Left forelimb (tissue), 1 donor: ENCODE results near the gene VRK1.

Experiments used
- DNase-seq: peaks from one replicate; pipeline ENCODE4 v3.0.0-alpha.2; 2018; ENCODE audit warnings: low spot score

The VRK1 gene

DNA sequence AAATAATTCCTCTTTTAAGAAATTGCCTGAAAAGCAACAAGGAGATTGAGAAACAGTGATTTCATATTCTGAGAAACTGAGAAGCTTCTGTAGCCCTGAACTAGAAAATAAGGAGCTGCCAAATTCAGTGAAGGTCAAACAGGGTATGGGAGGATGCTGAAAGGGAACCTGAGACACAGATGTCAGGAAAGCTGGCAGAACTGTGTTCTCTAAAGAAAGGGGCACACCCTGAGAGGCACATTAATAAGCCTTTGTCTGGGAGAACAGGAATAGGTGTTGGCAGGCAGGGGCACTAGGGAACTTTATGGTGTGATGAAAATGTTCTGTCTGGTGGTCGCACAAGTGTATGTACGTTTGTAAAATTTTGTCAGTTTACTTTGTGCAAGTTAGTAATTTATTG lies 29.6 kb downstream of the VRK1 start:
- no peak for DNase-seq

GRCh38 chr14:96827290-96827689 lies 30.1 kb downstream of the VRK1 start:
- DNase-seq: no peak

- no peak for DNase-seq
These were observed 32.6 kb downstream of the VRK1 start for GRCh38 chr14:96829791-96830190.

- no peak for DNase-seq
These were observed 33.8 kb downstream of the VRK1 start for GRCh38 chr14:96830946-96831345.

GRCh38 chr14:96832351-96832750 lies 35.2 kb downstream of the VRK1 start:
- no peak for DNase-seq

DNA sequence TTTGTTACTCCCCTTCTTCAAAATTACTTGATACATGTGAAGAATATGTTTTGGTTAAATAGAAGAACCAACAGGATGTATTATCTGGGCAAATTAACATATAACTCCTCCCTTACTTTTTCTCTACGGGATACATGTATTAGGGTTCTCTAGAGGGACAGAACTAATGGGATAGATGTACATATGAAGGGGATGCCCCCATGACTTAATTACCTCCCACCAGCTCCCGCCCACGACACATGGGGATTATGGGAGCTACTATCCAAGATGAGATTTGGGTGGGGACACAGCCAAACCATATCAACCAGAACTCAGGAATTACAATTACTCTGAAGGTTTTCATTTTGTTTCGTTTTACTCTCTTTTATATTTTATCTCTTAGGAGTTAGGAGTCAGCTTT lies 41.3 kb downstream of the VRK1 start:
- DNase-seq: no peak

GRCh38 chr14:96839251-96839650 lies 42.1 kb downstream of the VRK1 start:
- no peak for DNase-seq

GRCh38 chr14:96843137-96843536 lies 46.0 kb downstream of the VRK1 start:
- DNase-seq: no peak

GRCh38 chr14:96844857-96845570 lies 47.8 kb downstream of the VRK1 start:
- DNase-seq: no peak

DNA sequence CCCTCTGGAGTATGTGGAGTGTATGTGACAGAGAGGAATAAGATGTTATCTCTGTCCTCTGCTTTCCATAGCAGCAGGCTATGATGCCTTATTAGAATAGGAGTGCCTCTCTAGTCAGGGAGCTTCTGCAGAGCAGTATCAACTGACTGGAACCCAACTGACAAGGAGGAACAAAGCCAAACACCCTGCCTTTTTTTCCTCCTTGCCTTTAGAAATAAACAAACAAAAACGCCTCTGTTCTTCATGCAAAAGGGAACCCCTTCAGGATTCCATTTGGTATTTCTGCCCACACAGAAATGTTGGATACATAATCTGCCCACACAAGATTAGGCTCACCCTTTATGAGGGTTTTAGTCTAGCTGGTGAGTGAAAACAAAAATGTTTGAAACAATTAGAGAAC lies 50.3 kb downstream of the VRK1 start:
- DNase-seq: no peak

DNA sequence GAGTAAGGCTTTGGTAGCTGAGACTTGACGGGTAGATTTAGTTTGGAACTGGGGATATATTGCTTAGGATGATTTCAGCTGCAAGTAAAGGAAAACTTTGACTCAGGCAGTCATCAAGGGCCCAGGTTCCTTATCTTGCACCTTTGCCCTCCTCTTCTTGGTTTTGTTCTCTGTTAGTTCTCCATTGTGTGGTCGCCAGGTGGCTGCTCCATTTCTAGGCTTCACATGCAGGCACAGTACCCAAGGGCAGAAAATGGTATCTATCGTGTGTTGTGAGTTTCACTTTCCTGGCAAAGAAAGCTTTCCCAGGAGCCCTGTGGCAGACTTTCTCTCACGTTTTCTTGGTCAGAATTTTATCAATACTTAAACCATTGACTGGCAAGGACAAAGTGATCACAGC lies 50.8 kb downstream of the VRK1 start:
- no peak for DNase-seq

GRCh38 chr14:96849733-96850132 lies 52.6 kb downstream of the VRK1 start:
- no peak for DNase-seq

GRCh38 chr14:96851694-96852381 lies 54.7 kb downstream of the VRK1 start:
- no peak for DNase-seq

DNA sequence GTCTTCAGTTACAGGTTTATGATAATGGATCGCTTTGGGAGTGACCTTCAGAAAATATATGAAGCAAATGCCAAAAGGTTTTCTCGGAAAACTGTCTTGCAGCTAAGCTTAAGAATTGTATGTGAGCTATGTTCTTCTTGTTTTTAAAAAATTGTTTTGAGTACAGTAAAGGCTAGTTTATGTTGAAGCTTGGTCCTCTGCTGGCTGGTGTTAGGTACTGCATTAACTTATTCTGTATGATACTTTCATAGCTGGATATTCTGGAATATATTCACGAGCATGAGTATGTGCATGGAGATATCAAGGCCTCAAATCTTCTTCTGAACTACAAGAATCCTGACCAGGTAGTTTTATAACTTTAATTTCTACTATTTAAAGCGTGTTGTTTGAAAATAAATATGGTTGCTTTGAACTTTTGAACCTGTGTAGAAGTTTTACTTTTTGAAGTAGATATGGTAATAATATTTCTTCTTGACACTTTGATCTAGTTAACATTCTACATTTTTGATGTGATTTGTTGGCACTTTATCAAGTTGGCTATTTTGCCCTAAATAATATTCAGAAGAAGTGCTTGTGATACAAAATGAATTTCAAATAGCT lies 55.7 kb downstream of the VRK1 start:
- DNase-seq: no peak

GRCh38 chr14:96858643-96859042 lies 61.5 kb downstream of the VRK1 start:
- no peak for DNase-seq

- no peak for DNase-seq
These were observed 64.6 kb downstream of the VRK1 start for GRCh38 chr14:96861568-96862310.

DNA sequence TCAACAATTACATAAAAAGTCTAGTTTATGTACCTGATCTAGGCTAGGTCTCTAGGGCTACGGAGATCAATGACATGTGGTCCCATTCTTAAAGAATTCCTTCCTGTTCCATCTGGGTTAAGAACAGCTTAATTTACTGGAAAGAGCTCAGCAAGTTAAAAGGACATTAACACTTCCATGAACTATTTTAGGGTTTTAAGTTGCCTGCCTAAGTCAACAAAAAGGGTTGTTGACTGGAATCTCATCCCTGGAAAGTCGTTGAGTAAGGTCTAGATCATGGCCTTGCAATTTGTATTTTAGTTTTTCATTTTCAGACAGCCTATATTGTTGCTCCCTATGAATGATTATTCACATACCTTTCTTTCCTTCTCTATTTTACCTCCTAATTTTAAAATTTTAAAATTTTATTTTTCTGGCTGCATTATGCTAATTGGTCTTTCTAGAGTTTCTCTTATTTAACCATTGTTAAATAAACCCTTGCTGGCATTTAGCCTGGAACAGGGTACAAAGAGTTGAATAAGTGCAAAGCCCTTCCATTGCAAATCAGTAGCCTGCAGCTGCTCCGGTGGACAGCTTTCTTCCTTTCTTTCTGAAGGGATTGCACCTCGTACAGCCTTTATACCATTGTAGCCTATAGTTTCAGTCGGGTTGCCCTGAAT lies 66.3 kb downstream of the VRK1 start:
- no peak for DNase-seq

DNA sequence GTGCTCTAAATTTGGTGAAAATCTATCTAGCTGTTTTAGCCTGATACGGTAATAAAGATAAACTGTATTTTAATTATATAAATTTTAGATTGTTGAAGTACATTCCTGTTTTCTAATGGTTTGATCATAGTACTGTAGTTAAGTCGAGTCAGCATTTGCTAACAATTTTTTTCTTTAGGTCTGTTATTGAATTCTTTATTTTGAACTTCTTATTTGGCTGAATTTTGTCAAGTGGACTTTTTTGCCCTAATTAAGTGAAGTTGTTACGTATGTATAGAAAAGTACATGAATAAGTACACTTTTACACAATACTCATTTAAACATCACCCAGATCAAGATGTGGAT lies 66.8 kb downstream of the VRK1 start:
- no peak for DNase-seq

DNA sequence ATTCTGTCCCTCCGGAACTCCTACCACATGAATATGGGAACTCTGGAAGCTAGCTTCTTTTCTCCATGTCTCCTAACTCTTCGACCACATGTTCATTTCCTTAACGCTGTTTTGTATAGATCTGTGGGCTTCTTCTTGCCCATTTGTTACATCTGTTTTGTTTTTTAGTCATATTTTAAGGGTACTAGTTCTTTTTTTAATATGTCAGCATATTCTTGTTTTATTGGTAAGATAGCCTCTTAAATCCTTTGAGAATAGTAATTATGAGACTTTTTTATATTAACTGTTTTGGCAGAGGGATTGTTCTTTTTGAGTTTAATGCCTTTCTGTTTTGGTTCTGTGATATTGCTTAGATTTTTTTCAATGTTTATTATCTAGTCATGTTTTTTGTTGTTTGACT lies 70.5 kb downstream of the VRK1 start:
- no peak for DNase-seq

DNA sequence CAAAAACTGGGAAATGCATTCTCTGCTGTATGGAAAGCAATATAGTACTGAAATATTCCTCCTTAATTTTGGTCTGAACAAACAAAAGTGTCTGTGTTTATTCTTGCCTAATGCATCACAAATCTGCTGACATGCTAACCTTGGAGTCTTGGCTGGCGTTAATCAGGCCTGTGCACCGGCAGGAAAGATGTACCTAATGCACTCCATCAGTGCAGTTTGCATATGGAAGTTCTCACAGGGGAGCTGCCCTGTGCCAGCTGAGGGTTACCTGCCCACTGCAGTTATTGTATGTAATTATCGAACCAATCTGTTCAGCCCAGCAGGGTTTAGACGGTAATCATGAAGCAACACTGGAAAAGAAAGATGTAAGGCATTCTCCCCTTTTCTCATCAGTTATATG lies 76.9 kb downstream of the VRK1 start:
- no peak for DNase-seq

GRCh38 chr14:96876747-96877146 lies 79.6 kb downstream of the VRK1 start:
- DNase-seq: no peak

DNA sequence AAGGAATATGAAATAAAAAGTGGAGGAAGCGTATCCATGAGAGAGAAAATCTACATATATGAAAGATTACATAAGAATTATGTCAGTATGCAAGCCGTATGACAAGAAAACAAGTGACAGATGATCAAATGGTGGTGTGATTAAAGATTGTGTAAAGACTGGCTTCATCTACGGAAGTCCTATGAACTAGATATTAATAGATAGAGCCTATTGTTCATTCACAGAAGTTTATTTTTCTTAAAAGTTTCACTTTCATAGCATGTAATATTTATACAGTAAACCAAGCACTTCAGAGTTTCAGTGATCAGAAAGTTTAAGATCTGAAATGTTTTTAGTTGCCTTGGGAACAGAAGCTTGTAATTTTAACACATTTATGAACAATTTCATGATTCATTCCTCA lies 84.5 kb downstream of the VRK1 start:
- no peak for DNase-seq
